RCC 7860 (cell line): ENCODE measurements around the gene GNAL.

Experiments used
- DNase-seq: peaks from one replicate; pipeline ENCODE4 v3.0.0-alpha.2; 2015; ENCODE audit warnings: low spot score
- FAIRE-seq: peaks from 2 replicates; lab custom pipeline; 2012; peaks lifted over from hg19 to GRCh38; lab: Jason Lieb, UNC

GNAL gene

GRCh38 chr18:11757084-11757590 is 68.1 kb downstream of the GNAL start:
- FAIRE-seq = no peak
- DNase-seq = no peak

GRCh38 chr18:11759456-11759855 is 70.4 kb downstream of the GNAL start:
- DNase-seq = no peak
- no peak for FAIRE-seq

GRCh38 chr18:11760498-11761167 is 71.6 kb downstream of the GNAL start:
- no peak for DNase-seq
- FAIRE-seq = no peak

GRCh38 chr18:11761553-11761952 is 72.5 kb downstream of the GNAL start:
- FAIRE-seq = no peak
- no peak for DNase-seq

- no peak for FAIRE-seq
Measured at GRCh38 chr18:11762429-11762828, 73.4 kb downstream of the GNAL start.

GRCh38 chr18:11767329-11767728 is 78.3 kb downstream of the GNAL start:
- no peak for FAIRE-seq

More at GRCh38 chr18:11762429-11762828, 73.4 kb downstream of the GNAL start:
- no peak for DNase-seq

GRCh38 chr18:11767935-11768334 is 78.9 kb downstream of the GNAL start:
- FAIRE-seq = no peak
- no peak for DNase-seq

More at GRCh38 chr18:11767329-11767728, 78.3 kb downstream of the GNAL start:
- no peak for DNase-seq

- FAIRE-seq = no peak
Measured at GRCh38 chr18:11775436-11776174, 86.5 kb downstream of the GNAL start.

GRCh38 chr18:11780042-11780441 is 91.0 kb downstream of the GNAL start:
- FAIRE-seq (no peak), DNase-seq (no peak)

More at GRCh38 chr18:11775436-11776174, 86.5 kb downstream of the GNAL start:
- DNase-seq = no peak

- DNase-seq (no peak), FAIRE-seq (no peak)
Measured at GRCh38 chr18:11783716-11784331, 94.8 kb downstream of the GNAL start.

- DNase-seq = no peak
- no peak for FAIRE-seq
Measured at GRCh38 chr18:11784674-11785304, 95.7 kb downstream of the GNAL start.

GRCh38 chr18:11785444-11786055 is 96.5 kb downstream of the GNAL start:
- FAIRE-seq = no peak

GRCh38 chr18:11789716-11790510 is 100.8 kb downstream of the GNAL start:
- no peak for DNase-seq

More at GRCh38 chr18:11785444-11786055, 96.5 kb downstream of the GNAL start:
- DNase-seq = no peak

GRCh38 chr18:11791131-11791530 is 102.1 kb downstream of the GNAL start:
- DNase-seq (no peak), FAIRE-seq (no peak)

More at GRCh38 chr18:11789716-11790510, 100.8 kb downstream of the GNAL start:
- no peak for FAIRE-seq

GRCh38 chr18:11792632-11793031 is 103.6 kb downstream of the GNAL start:
- DNase-seq (no peak), FAIRE-seq (no peak)

GRCh38 chr18:11794195-11794594 is 105.1 kb downstream of the GNAL start:
- FAIRE-seq (no peak), DNase-seq (no peak)

- DNase-seq (no peak), FAIRE-seq (no peak)
Measured at GRCh38 chr18:11795916-11796315, 106.9 kb downstream of the GNAL start.

- FAIRE-seq (no peak), DNase-seq (no peak)
Measured at GRCh38 chr18:11798271-11798670, 109.2 kb downstream of the GNAL start.

GRCh38 chr18:11799066-11799465 is 110.0 kb downstream of the GNAL start:
- FAIRE-seq (no peak), DNase-seq (no peak)
